SK-N-SH treated with all-trans-retinoic acid at 6 μM for 48 hours (cell line): ENCODE data around the gene SMAP2.
"Not testable (repeated sequence)": the region's sequence is repeated elsewhere in the genome, so short reads cannot be mapped to it uniquely, and the experiment has no call there.

Source experiments
- ARNTL ChIP-seq: fragments of 450-650 bp; formaldehyde crosslinking; IDR thresholded peaks from 2 replicates; pipeline ENCODE4 v1.5.0; 2020; ENCODE audit warnings: low read depth, mild to moderate bottlenecking, moderate library complexity, borderline replicate concordance
- BACH2 ChIP-seq: fragments of 250-450 bp; sonication (Bioruptor Pico); IDR thresholded peaks from 2 replicates; pipeline ENCODE4 v1.9.0; 2021; ENCODE audit warnings: mild to moderate bottlenecking, borderline replicate concordance
- CSDC2 ChIP-seq: fragments of 250-450 bp; sonication (Bioruptor Pico); IDR thresholded peaks from 2 replicates; pipeline ENCODE4 v1.5.0; 2020; ENCODE audit warnings: mild to moderate bottlenecking, moderate library complexity
- ESRRG ChIP-seq: fragments of 250-450 bp; sonication (Bioruptor Pico); IDR thresholded peaks from 2 replicates; pipeline ENCODE4 v1.6.1; 2021; ENCODE audit warnings: mild to moderate bottlenecking
- PATZ1 ChIP-seq: fragments of 250-450 bp; sonication (Bioruptor Pico); IDR thresholded peaks from 2 replicates; pipeline ENCODE4 v1.8.0; 2020; ENCODE audit warnings: mild to moderate bottlenecking, moderate library complexity, borderline replicate concordance
- RARB ChIP-seq: fragments of 250-450 bp; sonication (Bioruptor Pico); IDR thresholded peaks from 2 replicates; pipeline ENCODE4 v1.8.0; 2021; ENCODE audit warnings: mild to moderate bottlenecking, moderate library complexity
- SNAI2 ChIP-seq: fragments of 250-450 bp; sonication (Bioruptor Pico); IDR thresholded peaks from 2 replicates; pipeline ENCODE4 v1.5.0; 2020; ENCODE audit warnings: mild to moderate bottlenecking, moderate library complexity
- ZFP3 ChIP-seq: fragments of 250-450 bp; sonication (Bioruptor Pico); IDR thresholded peaks from 2 replicates; pipeline ENCODE4 v1.5.0; 2020; ENCODE audit warnings: mild to moderate bottlenecking, moderate library complexity
- ZFP30 ChIP-seq: fragments of 450-650 bp; formaldehyde crosslinking; IDR thresholded peaks from 2 replicates; pipeline ENCODE4 v1.5.0; 2022; ENCODE audit warnings: mild to moderate bottlenecking, moderate library complexity
- ZNF70 ChIP-seq: fragments of 450-650 bp; formaldehyde crosslinking; IDR thresholded peaks from 2 replicates; pipeline ENCODE4 v1.5.0; 2020; ENCODE audit warnings: mild to moderate bottlenecking, moderate library complexity
- TF ChIP-seq, protein P1 (sequence below): fragments of 250-450 bp; sonication (Bioruptor Pico); IDR thresholded peaks from 2 replicates; pipeline ENCODE4 v1.5.0; 2020; ENCODE audit warnings: mild to moderate bottlenecking, moderate library complexity

DNA sequence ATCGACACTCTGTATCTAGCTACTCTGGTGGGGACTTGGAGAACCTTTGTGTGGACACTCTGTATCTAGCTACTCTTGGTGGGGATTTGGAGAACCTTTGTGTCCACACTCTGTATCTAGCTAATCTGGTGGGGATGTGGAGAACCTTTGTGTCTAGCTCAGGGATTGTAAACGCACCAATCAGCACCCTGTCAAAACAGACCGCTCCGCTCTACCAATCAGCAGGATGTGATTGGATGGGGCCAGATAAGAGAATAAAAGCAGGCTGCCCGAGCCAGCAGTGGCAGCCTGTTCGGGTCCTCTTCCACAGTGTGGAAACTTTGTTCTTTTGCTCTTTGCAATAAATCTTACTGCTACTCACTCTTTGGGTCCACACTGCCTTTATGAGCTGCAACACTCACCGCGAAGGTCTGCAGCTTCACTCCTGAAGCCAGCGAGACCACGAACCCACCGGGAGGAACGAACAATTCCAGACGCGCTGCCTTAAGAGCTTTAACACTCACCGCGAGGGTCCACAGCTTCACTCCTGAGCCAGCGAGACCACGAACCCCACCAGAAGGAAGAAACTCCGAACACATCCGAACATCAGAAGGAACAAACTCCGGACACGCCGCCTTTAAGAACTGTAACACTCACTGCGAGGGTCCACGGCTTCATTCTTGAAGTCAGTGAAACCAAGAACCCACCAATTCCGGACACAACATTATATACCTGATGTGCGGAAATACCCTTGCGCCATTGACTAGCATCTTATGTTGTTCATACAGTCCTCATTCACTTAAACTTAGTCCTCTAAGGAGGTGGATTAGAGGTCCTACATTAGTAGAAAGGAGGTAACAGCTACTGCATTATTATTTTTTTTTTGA, 15.2 kb downstream of the SMAP2 start:
- TF ChIP-seq ESRRG (CRISPR knock-in tag); BACH2 (CRISPR knock-in tag); PATZ1 (CRISPR knock-in tag); RARB; ZFP30; ARNTL (CRISPR knock-in tag); ZFP3 (CRISPR knock-in tag); CSDC2 (CRISPR knock-in tag); ZNF70; SNAI2: not testable (repeated sequence)
- TF ChIP-seq, protein P1, sequence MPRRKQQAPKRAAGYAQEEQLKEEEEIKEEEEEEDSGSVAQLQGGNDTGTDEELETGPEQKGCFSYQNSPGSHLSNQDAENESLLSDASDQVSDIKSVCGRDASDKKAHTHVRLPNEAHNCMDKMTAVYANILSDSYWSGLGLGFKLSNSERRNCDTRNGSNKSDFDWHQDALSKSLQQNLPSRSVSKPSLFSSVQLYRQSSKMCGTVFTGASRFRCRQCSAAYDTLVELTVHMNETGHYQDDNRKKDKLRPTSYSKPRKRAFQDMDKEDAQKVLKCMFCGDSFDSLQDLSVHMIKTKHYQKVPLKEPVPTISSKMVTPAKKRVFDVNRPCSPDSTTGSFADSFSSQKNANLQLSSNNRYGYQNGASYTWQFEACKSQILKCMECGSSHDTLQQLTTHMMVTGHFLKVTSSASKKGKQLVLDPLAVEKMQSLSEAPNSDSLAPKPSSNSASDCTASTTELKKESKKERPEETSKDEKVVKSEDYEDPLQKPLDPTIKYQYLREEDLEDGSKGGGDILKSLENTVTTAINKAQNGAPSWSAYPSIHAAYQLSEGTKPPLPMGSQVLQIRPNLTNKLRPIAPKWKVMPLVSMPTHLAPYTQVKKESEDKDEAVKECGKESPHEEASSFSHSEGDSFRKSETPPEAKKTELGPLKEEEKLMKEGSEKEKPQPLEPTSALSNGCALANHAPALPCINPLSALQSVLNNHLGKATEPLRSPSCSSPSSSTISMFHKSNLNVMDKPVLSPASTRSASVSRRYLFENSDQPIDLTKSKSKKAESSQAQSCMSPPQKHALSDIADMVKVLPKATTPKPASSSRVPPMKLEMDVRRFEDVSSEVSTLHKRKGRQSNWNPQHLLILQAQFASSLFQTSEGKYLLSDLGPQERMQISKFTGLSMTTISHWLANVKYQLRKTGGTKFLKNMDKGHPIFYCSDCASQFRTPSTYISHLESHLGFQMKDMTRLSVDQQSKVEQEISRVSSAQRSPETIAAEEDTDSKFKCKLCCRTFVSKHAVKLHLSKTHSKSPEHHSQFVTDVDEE = not testable (repeated sequence)
